ENCODE results near the gene NPR2. TPM values are rescaled to one million over a fixed set of nuclear protein-coding genes. Genes with fewer than 3 reads are reported as not detected.

Gene NPR2
- total RNA-seq, 4 donors from 2014 or later, result 1.1 to 6.8 (median 4.9) TPM

GRCh38 chr9:35845824-35846771, 54.7 kb downstream of the NPR2 start:
- in situ Hi-C loops (cut with MboI; ENCODE audit: low pct_ligation_motif_present in 1 of 4, low pct_unique_long_range_greater_than_20kb in 1 of 4, low sequenced_read_pairs in 3 of 4), result no loop called here
- intact Hi-C loops (cut with DNase I; ENCODE audit: low total_unique reads), result no loop called here
- peaks cover 11 to 32% (median 19%) of the 10 kb centered on the region in 4 donors for H3K4me1 ChIP-seq
- peak overlapping the region; percentile 15 to 69 (median 56) for H3K27ac ChIP-seq
- no peaks in the 10 kb centered on the region for H3K9me3 ChIP-seq
- no peak for DNase-seq
- no peaks in the 10 kb centered on the region for H3K36me3 ChIP-seq
- no peak overlapping the region for H3K4me3 ChIP-seq
- TF ChIP-seq POLR2A (IDR thresholded peaks at IDR 0.05), result no peak
- TF ChIP-seq POLR2AphosphoS5 (IDR thresholded peaks at IDR 0.05), result no peak
- TF ChIP-seq CTCF (IDR thresholded peaks at IDR 0.05), result no peak
- no peak for TF ChIP-seq EP300 (IDR thresholded peaks at IDR 0.05; ENCODE audit: low read depth)
- 62 to 84% methylated on average over 8 to 31 of the region's 53 CpGs for WGBS, 2 donors (ENCODE audit: low coverage in 1 of 2)
- H3K27me3 ChIP-seq, result no peaks in the 10 kb centered on the region

GRCh38 chr9:35847792-35848572, 56.6 kb downstream of the NPR2 start:
- Histone ChIP-seq H3K4me3 (no peak overlapping the region), H3K9me3 (no peaks in the 10 kb centered on the region), H3K27me3 (no peaks in the 10 kb centered on the region), H3K27ac (peak overlapping the region; percentile 20 to 69 (median 50)), H3K4me1 (peaks cover 11 to 32% (median 19%) of the 10 kb centered on the region in 4 donors), H3K36me3 (no peaks in the 10 kb centered on the region)
- WGBS, 2 donors (ENCODE audit: low coverage in 1 of 2), result 60 to 76% methylated on average over 2 to 4 of the region's 4 CpGs
- no peak for TF ChIP-seq POLR2AphosphoS5 (IDR thresholded peaks at IDR 0.05)
- no peak for TF ChIP-seq POLR2A (IDR thresholded peaks at IDR 0.05)
- TF ChIP-seq CTCF (IDR thresholded peaks at IDR 0.05), result no peak
- TF ChIP-seq EP300 (IDR thresholded peaks at IDR 0.05; ENCODE audit: low read depth), result no peak
- intact Hi-C loops (cut with DNase I; ENCODE audit: low total_unique reads) (no loop called here), in situ Hi-C loops (cut with MboI; ENCODE audit: low pct_ligation_motif_present in 1 of 4, low pct_unique_long_range_greater_than_20kb in 1 of 4, low sequenced_read_pairs in 3 of 4) (no loop called here)
- no peak for DNase-seq

GRCh38 chr9:35852267-35852815, 61.0 kb downstream of the NPR2 start:
- 78 to 80% methylated on average over 2 of the region's 2 CpGs for WGBS, 2 donors (ENCODE audit: low coverage in 1 of 2)
- intact Hi-C loops (cut with DNase I; ENCODE audit: low total_unique reads), result no loop called here

More at GRCh38 chr9:35852267-35852815, 61.0 kb downstream of the NPR2 start:
- TF ChIP-seq EP300 (IDR thresholded peaks at IDR 0.05; ENCODE audit: low read depth), result no peak
- no peak for TF ChIP-seq POLR2A (IDR thresholded peaks at IDR 0.05)
- TF ChIP-seq POLR2AphosphoS5 (IDR thresholded peaks at IDR 0.05), result no peak
- no peak for TF ChIP-seq CTCF (IDR thresholded peaks at IDR 0.05)
- no peaks in the 10 kb centered on the region for H3K36me3 ChIP-seq
- DNase-seq, result no peak
- no peaks in the 10 kb centered on the region for H3K9me3 ChIP-seq
- in situ Hi-C loops (cut with MboI; ENCODE audit: low pct_ligation_motif_present in 1 of 4, low pct_unique_long_range_greater_than_20kb in 1 of 4, low sequenced_read_pairs in 3 of 4), result no loop called here
- H3K4me3 ChIP-seq, result no peak overlapping the region
- no peak overlapping the region for H3K27ac ChIP-seq
- no peaks in the 10 kb centered on the region for H3K27me3 ChIP-seq
- H3K4me1 ChIP-seq, result peaks cover 0 to 7% (median 3%) of the 10 kb centered on the region in 4 donors

All from transverse colon (tissue), 4 donors.